DMS153 (cell line): Measurements from ENCODE around the gene MRPL39.

Experiments used
- DNase-seq: peaks from one replicate; lab custom pipeline; 2025; lab: John Stamatoyannopoulos, UW

Gene MRPL39

DNA sequence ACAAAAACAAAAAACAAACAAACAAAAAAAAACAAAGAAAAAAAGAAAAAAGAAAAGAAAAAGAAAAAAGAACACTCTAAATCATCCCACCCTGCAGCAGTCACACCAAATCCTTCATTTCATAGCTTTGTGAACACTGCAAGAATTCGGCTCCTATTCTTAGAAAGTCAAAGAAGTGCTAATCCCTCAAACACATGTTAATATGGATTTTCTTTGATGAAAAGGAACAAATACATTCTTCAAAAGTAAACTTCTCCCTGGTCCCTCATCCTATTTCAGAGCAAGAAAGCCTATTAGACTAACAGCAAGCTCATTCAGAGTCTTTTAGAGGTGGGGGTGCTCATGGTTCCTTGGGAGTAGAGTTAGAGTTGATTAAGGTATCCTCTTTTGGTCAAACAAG, 7.2 kb upstream of the MRPL39 start:
- no peak for DNase-seq

DNA sequence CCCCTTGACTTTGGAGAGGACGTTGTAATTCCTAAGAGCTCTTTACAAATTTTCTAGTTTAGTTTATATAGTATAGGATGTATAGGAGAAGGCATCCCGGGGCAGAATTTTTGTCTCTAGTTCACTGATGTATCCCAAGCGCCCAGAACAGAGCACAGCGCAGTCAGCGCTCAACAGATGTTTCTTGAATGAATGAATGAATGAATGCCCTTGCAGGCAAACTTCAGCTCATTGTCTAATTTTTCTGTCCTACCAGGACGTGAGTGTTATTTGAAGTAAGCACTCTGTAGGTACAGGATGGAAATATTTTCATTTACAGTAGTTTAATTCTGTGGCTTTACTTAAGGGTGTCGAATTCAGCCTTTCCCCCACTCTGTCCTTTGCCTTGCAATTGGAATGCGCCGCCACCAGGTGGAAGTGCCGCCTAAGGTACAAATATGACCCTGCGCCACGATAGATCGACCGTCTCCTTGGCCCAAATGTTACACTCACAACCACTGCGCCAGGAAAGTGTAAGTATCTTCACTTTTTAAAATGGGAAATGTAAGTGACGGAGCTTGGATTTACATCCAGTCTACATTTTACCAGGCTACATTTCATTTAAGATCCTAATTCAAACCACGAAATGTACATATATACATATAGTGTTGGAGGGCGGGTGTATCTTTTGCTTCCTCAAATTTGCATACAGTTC, 910 bp upstream of the MRPL39 start:
- peak; percentile 58 for DNase-seq

DNA sequence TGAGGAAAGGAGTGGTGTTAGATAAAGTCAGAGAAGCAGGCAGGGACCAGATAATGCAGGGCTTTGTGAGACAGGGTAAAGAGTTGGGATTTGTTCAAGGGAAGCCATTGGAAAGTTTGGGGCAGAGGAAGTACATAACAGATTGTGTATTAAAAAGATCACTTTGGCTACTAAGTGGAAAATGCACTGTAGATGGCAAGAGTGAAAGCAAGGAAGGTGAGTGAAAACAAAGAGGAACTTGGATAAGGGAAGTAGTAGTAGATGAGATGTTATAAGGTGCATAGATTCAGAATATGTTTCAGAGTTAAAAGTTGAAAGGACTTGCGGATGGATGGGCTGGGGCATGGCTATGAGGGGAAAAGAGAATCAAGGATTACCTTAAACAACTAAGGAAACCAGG, 17.4 kb downstream of the MRPL39 start:
- DNase-seq: no peak

DNA sequence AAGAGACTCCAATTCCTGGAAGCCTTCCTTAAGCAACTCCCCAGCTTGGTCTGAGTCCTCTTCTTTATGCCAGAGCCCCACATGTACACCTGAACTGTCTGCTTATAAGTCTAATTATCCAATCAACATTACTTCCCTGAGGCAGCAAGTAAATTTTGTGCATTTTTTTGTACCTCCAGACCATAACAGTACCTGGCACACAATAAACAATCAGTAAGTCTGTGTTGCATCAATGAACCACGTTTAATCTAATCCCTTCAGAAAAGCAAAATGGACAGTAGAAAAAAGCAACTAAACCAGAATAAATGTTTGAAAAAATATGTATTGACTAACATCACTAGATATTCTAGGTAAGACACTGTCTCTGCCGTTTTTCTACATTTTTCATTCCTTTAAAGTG, 20.5 kb downstream of the MRPL39 start:
- no peak for DNase-seq

DNA sequence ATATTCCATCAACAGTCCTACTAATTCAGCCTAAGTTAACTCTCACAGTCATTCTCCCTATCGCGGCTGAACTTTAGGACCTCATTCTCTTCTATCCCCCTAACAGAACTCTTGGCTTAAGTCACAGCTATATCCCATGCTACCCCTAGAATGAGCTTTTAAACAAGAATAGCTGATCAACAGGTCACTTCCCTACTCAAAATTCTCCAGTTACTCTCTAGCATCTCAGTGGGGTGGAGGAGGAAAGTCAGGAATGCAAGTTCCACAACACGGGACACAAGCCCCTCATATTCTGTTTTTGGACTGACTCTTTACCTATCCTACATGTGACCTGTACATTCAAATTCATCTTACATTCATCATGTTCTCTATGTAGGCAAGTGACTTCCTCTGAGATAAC, 21.0 kb downstream of the MRPL39 start:
- no peak for DNase-seq

DNA sequence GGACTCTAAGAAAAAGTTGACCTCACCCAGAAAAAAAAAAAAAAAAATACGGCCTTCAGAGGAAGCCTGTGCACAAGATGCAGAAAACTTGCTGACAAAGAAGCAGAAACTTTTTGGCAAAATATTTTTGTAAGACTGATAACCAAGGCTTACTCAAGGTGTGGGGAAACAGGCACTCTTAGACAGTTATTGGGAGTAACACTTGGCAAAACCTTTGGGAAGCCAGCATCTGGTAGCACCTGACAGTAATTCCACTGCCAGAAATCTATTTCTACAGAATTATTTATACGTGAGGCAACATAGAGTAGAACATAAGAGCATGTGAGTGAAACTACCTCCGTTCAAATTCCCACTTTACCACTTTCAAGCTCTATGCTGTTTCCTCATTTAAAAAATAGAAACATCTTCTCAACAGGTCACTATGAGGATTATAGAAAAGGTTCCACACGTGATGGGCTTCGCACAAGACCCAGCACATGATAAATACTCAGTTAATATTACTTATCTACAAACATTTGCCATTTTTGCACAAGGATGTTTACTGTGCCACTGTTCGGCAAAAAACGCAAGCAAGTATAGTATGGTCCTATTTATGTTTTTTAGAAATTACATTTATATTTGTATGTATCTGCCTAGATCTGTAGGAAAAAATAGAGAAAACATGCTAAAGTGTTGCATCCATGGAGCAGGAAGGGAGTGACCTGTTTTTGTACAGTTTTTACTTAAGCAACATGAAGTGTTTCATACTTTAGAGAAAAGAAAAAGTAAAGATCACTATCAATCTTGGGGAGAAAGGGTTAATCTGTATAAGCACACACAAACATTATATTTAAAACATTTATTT, 22.2 kb downstream of the MRPL39 start:
- DNase-seq: no peak

DNA sequence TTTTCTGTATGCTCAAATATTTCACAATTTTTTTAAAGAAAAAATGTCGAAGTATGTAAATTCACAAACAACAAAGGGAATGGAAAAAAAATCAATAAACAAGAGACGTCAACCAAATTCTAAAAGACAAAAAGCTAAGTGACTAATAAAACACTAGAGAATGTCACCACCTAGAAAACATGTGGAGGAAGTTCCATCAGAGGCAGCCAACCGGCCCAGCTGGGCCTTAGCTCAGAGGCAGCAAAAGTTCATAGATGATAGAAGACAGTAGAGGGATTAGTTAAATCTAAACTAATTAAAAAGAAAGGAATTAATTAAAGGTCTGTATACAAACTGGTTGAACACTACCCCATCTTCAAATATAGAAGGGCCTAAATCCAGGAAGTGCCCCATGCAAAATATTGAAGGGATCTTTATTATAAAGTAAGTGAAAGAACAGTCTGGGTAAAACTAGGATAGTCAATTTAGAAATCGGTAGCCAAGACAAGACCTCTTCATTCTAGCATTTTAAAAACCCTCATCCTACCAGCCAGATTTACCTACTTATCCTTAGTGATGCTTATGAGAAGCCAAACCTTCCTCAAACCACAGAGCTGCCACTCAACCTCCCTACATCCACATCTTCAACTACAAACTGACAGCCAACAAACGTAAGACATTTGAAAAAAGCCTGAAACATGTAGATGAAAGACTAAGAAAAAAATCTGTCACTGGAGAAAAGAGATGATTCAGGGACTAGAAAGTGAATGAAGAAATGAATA, 23.7 kb downstream of the MRPL39 start:
- DNase-seq: no peak

DNA sequence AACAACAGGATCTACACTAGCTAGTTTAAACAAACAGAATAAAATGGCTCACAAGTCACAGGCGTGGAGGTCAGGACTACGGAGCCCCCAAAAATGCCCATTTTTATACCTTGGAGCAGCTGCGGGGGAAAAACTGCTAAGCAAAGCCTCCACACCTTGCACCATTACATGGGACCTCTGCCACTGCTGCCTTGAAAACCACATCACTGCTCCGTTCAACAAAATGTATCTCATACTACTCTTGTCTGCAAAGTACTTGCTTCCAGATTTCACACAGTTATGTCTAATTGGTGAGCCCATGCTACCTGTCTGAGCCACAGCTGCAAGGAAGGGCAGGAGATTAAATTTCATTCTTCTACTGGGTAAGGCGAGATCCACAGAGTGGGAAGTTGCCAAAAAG, 24.4 kb downstream of the MRPL39 start:
- peak; percentile 27 for DNase-seq

DNA sequence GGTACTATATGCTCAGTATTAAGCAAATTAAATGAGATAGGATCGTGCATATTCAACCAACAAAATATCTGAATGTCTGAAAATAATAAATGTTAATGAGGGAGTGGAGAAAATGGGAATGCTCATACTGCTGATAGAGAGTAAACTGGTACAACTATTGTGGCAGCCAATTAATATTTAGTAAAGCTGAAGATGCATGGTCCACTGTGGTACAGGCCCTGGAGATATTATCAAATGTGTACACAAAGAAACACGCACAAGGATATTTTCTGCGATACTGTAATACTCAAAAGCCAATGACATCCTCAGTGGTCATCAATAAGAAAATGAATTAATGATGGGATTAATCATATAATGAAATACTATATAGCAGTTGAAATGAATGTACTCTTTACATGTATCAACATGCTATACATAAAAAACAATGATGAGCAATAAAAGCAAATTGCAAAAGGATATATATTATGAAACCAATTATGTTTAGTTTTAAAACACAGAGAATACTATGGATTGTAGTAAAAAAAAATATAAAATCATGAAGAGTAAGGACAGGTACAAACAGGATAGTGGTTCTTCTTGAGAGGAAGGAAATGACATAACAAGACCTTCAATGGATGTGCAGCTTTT, 25.0 kb downstream of the MRPL39 start:
- no peak for DNase-seq

DNA sequence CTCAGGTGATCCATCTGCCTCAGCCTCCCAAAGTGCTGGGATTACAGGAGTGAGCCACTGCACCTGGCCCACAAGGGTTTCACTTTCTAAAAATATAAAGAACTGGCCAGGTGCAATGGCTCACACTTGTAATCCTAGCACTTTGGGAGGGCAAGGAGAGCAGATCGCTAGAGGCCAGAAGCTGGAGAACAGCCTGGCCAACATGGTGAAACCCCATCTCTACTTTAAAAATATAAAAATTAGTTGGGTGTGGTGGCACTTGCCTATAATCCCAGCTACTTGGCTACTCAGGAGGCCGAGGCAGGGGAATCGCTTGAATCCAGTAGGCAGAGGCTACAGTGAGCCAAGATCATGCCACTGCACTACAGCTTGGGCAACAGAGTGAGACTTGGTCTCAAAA, 25.7 kb downstream of the MRPL39 start:
- DNase-seq: no peak

DNA sequence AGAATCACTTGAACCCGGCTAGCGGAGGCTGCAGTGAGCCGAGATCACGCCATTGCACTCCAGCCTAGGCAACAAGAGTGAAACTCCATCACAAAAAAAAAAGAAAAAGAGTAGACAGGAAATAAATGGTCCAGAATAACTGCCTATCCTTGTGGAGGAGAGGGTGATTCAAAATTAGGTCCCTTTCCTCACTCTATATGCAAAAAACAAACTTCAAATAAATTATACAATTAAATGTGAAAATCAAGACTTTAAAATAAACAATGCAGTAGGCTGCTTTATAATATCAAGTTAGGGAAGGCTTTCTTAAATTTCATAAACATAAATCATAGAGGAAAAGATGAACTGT, 26.4 kb downstream of the MRPL39 start:
- no peak for DNase-seq

DNA sequence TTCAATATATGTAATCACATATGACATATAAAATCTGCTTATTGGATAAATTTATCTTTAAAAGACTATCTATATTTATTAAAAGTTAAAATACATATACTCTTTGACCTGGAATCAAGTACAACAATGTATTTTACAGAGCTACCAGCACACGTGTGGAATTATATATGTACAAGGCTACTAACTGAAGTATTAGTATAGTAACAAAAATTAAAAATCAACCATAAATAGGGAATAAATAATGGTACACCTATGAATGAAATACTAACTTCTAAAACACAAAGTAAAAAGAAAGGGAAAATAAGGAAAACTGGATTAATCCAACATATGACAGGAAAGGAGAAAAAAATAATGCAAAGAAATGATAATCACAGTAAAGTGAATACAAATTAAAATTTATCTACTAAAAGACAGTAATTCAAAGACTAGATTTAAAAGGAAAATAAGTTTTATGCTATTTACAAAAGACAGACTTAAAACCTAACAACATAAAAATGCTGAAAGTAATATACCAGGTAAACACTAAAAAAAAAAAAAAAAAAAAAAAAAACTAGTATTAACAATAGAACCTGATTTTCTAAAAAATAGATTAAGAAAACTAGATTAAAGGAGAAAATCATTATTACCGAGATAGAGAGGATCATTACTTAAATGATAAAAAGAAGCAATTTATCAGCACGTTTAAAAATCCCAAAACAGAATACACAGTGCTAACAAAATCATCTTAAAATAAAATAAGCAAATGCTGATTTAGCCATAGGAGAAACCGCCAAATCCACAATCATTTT, 27.9 kb downstream of the MRPL39 start:
- no peak for DNase-seq

DNA sequence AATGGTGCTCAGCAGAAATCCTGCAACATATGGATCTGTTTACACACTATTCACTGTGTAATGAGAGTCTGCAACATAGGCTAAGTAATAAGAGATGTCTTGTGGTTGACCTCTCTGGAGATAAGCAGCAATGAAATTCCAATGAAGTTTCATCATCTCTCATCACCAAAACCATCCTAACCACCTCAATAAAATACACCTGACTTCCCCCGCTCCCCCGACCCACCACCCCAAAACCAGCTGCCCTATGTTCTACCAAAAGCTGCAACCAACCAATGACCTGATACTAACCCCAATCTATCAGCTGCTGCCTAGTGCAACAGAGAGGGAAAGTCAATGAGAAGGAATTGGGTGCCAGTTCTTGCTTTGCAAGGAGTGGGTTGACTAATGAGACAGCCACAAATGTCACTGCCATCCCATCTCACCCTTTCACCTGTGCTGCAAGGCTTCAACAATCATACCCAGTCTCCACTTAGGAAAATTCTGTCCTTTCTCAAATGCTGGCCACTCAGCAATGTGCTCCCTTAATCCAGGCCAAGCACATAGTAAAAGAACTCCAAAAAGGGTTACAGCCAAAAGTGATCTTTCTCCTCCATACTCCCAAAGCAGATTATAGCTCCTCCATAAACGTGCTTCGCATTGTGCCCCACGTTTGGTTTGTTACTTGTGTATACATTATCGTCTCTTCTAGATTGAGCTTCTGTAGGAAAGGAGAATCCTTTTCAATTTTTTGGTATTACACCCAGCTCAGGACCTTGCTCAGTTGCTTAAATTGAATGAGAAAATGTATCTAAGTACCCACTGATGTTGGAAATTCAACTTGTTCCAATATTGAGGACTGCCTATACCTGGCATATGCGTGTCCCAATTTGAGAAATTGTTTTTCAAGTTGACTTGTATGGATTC, 29.0 kb downstream of the MRPL39 start:
- DNase-seq: no peak

DNA sequence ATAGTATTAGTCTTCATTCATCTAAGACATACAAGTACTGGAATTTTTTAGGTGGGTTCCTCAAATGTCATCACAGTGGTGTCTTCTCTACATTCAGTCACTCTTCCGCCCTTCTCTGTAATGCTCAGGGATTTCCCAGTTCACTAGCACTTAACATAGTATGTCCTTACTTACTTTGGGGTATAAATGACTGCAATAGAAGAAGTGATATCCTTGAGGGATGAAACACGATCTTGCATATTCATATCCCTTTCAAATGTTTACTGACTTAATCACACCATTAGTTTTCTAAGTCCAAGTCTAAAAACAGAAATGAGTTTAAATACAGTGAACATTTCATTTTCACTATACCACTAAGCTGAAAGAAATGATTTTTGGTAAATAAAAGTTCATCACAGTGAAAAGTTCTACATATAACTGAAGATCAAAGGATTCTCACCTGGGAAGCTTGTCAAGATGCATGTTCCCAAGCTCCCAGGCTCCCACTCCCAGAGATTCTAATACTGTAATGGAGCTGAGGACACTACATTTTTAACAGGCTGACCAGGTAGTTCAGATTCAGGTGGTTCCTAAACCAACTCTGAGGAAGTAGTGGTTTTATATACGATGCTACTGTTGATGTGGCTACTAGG, 29.7 kb downstream of the MRPL39 start:
- DNase-seq: no peak

DNA sequence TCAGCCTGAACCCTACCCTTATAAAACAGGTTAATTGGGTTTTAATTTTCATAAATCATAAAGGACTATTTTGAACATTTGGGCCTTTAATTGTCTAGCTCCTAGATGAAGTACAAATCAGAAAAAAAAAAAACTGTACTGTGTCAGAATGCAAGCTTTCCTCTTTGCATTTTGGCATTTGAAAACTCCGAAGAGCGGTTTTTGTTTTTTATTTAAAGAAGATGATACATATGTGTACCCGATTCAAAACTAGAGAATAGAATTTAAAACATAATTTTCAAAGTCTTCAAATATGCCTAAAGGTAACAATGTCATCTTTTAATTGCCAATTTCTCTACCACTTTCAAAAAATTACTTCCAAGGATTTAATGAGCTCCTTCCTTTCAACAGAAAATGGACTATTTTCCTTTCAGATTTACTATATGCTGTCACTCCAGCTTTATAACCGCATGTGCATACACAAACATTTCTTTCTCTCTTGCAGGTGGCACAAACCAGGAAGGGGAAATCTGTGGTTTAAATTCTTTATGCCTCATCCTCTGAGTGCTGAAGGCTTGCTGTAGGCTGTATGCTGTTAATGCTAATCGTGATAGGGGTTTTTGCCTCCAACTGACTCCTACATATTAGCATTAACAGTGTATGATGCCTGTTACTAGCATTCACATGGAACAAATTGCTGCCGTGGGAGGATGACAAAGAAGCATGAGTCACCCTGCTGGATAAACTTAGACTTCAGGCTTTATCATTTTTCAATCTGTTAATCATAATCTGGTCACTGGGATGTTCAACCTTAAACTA, 33.7 kb downstream of the MRPL39 start:
- peak; percentile 59 for DNase-seq

DNA sequence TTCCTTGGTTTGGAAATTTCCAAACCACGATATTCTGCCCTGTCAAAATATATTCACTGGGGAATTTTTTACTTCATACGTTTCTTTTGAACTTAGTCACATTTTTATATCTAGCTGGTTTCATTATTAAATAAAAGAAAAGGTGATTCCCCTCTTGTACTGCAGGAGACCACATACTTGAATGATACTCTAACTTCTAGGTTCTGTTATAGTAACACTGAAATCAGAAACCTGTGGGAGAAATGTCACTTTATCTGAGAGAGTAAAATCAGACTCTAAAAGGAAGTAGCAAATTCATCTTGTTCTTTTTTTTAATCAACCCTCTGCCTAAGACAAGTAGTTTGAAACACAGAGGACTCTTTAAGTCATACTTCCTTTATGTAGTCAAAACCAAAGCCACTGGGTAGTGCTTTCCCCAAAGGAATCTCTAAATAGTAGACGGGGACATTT, 34.4 kb downstream of the MRPL39 start:
- DNase-seq: no peak

DNA sequence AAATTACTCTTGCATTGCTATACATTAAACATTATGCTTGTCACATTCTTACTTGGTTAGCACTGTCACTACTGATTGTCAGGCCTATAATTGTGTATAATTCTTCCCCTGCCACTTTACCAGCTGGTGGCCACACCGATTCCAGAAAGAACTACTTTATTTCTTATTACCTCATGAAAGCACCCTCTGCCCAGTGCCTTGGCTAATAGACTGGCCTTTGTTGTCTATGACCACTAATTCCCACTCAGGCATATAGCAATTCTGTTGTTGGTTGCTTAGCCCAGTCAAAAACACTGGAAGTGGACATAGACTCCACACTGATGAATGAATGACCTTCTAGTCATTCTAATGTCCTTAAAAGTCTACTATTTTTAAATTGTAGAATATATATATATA, 35.6 kb downstream of the MRPL39 start:
- no peak for DNase-seq

DNA sequence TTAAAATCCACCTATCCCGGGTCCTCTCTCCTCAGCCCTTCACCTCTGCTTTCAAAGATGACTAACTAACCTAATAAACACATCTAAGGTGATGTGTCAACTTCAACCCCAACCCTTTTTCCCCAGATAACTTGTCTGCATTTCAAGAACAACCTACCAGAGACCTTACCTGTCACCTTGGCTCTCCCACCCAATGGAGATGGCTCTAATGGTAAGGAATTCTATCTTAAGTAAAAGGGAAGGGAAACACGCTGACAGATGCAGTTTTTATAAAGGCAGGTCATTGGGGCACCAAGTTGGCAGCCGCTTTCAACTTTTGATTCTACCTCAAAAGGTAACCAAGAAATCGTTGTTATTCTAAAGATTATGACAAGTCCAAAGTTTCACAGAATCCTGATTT, 37.6 kb downstream of the MRPL39 start:
- DNase-seq: no peak

DNA sequence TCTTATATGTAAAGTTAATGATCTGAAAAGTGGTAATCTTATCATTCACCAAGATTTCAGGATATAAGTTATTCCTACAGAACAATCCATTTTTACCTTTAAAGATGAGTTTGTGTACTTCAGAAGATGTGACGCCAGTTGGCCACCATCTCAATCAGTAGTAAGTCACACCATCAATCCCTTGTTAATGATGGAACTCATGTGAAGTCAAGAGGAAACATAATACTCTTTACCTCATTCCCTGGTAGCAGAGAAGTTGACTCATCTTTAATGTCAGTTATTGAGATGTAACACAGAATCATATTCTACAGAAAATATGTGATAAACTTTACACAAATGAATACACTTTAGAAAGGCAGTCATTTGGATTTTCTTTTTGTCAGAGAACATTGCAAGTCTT, 38.2 kb downstream of the MRPL39 start:
- no peak for DNase-seq
